Peyer's patch (tissue), 4 donors: ENCODE data around the gene FMNL3. TPM values are rescaled to one million over a fixed set of nuclear protein-coding genes. Genes with fewer than 3 reads are reported as not detected.

ENCODE experiments used
- DNase-seq, 3 donors: peaks; one replicate each; pipeline ENCODE4 v3.0.0-alpha.2; 2017 to 2019
- H3K27ac ChIP-seq, 4 donors: fragments of 200-600 bp; sonication (generic); one replicate each; pipeline ENCODE4 v1.5.1; 2016 to 2019
- H3K27me3 ChIP-seq, 2 donors: fragments of 200-600 bp; sonication (generic); one replicate each; pipeline ENCODE4 v1.5.1; 2019
- H3K36me3 ChIP-seq, 3 donors: fragments of 200-600 bp; sonication (generic); one replicate each; pipeline ENCODE4 v1.5.1; 2016 to 2019
- H3K4me1 ChIP-seq, 4 donors: fragments of 200-600 bp; sonication (generic); one replicate each; pipeline ENCODE4 v1.5.1; 2016 to 2019
- H3K4me3 ChIP-seq, 4 donors: fragments of 200-600 bp; sonication (generic); 1 replicate in 3 of 4; 2 replicates in 1 of 4; pipeline ENCODE4 v1.5.1; 2016 to 2019; ENCODE audit warnings: mild to moderate bottlenecking in 1 of 4
- H3K9me3 ChIP-seq, 4 donors: fragments of 200-600 bp; sonication (generic); one replicate each; pipeline ENCODE4 v1.5.1; 2016 to 2019; ENCODE audit warnings: mild to moderate bottlenecking in 1 of 4
- CTCF ChIP-seq, 6 experiments: fragments of 450-650 bp in 4 of 6; fragments of 200-600 bp in 2 of 6; sonication (generic) in 1 of 6; IDR thresholded peaks; one replicate each; pipeline ENCODE4 v1.5.1; 2017 to 2019; ENCODE audit warnings: antibody characterized with exemption in 6 of 6, mild to moderate bottlenecking in 3 of 6, moderate library complexity in 1 of 6
- POLR2A ChIP-seq, 2 donors: fragments of 450-650 bp; IDR thresholded peaks; one replicate each; pipeline ENCODE4 v1.5.1; 2017; ENCODE audit warnings: antibody characterized with exemption in 2 of 2, mild to moderate bottlenecking in 2 of 2, moderate library complexity in 2 of 2
- total RNA-seq, 4 donors: library from RNA; depleted of rRNA; stranded (reverse); fragments of >200 nt; gene quantifications; one replicate each; pipeline ENCODE4 v1.1.0, GENCODE V29; 2016

The FMNL3 gene
- total RNA-seq, 4 donors from 2014 or later: 2.1 to 40.4 (median 8.2) TPM

GRCh38 chr12:49649445-49649844 lies 57.8 kb downstream of the FMNL3 start:
- Histone ChIP-seq H3K4me3 (no peak overlapping the region), H3K9me3 (no peaks in the 10 kb centered on the region), H3K27me3 (no peaks in the 10 kb centered on the region), H3K4me1 (peaks cover 0 to 13% (median 3%) of the 10 kb centered on the region in 4 donors), H3K36me3 (peaks cover 0 to 53% (median 0%) of the 10 kb centered on the region in 3 donors), H3K27ac (no peak overlapping the region)
- TF ChIP-seq POLR2A (IDR thresholded peaks at IDR 0.05) (no peak), CTCF (IDR thresholded peaks at IDR 0.05) (no peak)
- no peak for DNase-seq

- Histone ChIP-seq H3K4me3 (no peak overlapping the region), H3K4me1 (peaks cover 0 to 13% (median 3%) of the 10 kb centered on the region in 4 donors), H3K9me3 (no peaks in the 10 kb centered on the region), H3K36me3 (peaks cover 0 to 45% (median 0%) of the 10 kb centered on the region in 3 donors), H3K27me3 (no peaks in the 10 kb centered on the region), H3K27ac (no peak overlapping the region)
- no peak for DNase-seq
- TF ChIP-seq POLR2A (IDR thresholded peaks at IDR 0.05): no peak
- TF ChIP-seq CTCF (IDR thresholded peaks at IDR 0.05): no peak
Measured at GRCh38 chr12:49648712-49649003, 58.5 kb downstream of the FMNL3 start.

GRCh38 chr12:49647827-49648711 lies 59.1 kb downstream of the FMNL3 start:
- TF ChIP-seq POLR2A (IDR thresholded peaks at IDR 0.05): no peak
- TF ChIP-seq CTCF (IDR thresholded peaks at IDR 0.05): no peak
- H3K36me3 ChIP-seq: peaks cover 0 to 39% (median 0%) of the 10 kb centered on the region in 3 donors
- no peak for DNase-seq

GRCh38 chr12:49646871-49647654 lies 60.1 kb downstream of the FMNL3 start:
- H3K27me3 ChIP-seq: no peaks in the 10 kb centered on the region
- no peaks in the 10 kb centered on the region for H3K9me3 ChIP-seq
- peaks cover 0 to 36% (median 0%) of the 10 kb centered on the region in 3 donors for H3K36me3 ChIP-seq
- no peak overlapping the region for H3K4me3 ChIP-seq
- peak overlapping the region in 1 of 4 donors; percentile 16 for H3K27ac ChIP-seq
- H3K4me1 ChIP-seq: peaks cover 0 to 13% (median 3%) of the 10 kb centered on the region in 4 donors
- TF ChIP-seq CTCF (IDR thresholded peaks at IDR 0.05): no peak
- no peak for TF ChIP-seq POLR2A (IDR thresholded peaks at IDR 0.05)
- no peak for DNase-seq

More at GRCh38 chr12:49647827-49648711, 59.1 kb downstream of the FMNL3 start:
- Histone ChIP-seq H3K4me1 (peaks cover 0 to 13% (median 3%) of the 10 kb centered on the region in 4 donors), H3K4me3 (no peak overlapping the region), H3K27ac (peak overlapping the region in 1 of 4 donors; percentile 16), H3K9me3 (no peaks in the 10 kb centered on the region), H3K27me3 (no peaks in the 10 kb centered on the region)

- Histone ChIP-seq H3K36me3 (peaks cover 0 to 30% (median 0%) of the 10 kb centered on the region in 3 donors), H3K27ac (no peak overlapping the region), H3K9me3 (no peaks in the 10 kb centered on the region), H3K4me1 (peaks cover 0 to 13% (median 3%) of the 10 kb centered on the region in 4 donors), H3K27me3 (no peaks in the 10 kb centered on the region), H3K4me3 (no peak overlapping the region)
- TF ChIP-seq CTCF (IDR thresholded peaks at IDR 0.05) (no peak), POLR2A (IDR thresholded peaks at IDR 0.05) (no peak)
- no peak for DNase-seq
Measured at GRCh38 chr12:49646331-49646830, 60.8 kb downstream of the FMNL3 start.
